Stimulated activated CD4-positive, alpha-beta T cell treated with anti-CD3 and anti-CD28 coated beads, Interleukin-2, amount 100 ng/mL, for 24 hours (primary cell): ENCODE data around the gene HOXA13.

Experiments
- DNase-seq, 2 donors: peaks; one replicate each; pipeline ENCODE4 v3.0.0-alpha.2; 2020

The HOXA13 gene

GRCh38 chr7:27191833-27192545 is 7.9 kb downstream of the HOXA13 start:
- no peak for DNase-seq

DNA sequence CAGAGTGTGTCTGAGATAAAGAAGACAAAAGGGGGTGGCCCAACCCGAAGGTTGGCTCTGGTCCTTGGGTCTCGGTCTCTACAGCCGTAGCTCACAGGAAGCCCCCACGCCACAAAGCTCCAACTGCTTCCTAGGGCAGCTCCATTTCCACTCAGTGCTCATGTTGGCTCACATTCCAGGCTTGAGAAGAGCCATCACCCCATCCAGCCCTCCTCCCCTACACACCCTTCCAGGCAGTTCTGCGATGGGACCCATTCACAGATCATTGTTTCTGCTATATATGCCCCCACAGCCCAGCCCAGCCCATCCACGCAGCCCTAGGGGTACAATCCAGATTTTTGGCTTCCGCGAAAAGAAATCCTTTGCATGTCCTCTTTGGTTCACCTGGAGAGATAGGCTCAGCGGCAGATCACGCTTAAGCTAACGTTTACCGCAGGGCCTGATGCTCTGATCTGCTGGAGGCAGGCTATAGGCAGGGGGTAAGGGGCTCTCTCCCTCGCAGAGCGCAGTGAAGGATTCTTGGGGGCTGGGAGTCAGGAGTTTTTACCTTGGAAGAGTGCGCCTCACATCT is 8.6 kb downstream of the HOXA13 start:
- DNase-seq: no peak

- no peak for DNase-seq
Measured at GRCh38 chr7:27189997-27190748, 9.7 kb downstream of the HOXA13 start.

GRCh38 chr7:27189295-27189996 is 10.4 kb downstream of the HOXA13 start:
- no peak for DNase-seq

DNA sequence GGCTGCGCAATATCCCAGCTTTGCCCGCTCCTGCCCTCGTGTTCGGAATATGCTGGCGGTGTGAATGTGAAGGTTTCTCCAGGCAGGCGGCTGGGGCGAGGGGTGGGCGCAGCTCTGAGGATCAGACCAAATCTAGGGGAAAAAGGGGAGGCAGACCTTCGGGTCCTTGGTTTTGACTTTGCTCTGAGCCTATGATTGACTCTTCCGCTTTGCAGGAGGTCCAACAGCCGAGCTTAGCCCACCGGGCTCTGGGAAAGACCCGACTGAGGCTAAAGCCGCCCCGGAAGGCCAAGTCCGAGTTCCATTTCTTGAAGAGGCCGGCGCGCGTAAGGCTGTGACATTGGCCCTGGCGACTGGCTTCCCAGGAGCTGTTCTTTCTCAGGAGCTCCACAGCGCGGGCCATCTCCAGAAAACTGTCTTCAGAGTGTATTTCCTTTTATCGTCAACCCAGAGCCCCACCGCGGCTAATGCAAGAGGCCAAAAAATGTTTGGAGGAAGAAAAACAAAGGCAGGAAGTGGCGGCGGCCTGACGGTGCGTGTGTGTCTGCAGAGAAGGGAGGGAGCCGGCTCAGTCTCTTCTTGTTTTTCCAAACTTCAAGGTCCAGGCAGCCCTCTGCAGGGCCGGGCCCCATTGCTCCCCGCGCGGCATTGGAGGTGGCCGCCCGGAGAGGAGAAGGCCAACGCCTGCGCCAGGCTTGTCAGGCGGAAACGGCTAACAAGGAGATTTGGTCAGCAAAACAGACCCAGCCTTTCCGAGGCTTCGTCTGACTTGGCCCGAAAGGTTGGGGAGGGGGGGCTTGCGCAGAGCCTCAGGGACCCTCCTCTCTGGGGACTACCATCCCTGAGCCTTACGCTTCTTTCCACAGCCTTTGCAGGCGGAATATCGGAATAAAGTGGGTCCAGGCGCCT is 11.3 kb downstream of the HOXA13 start:
- no peak for DNase-seq

- DNase-seq: no peak
Measured at GRCh38 chr7:27187475-27188385, 12.2 kb downstream of the HOXA13 start.

GRCh38 chr7:27186668-27187474 is 13.0 kb downstream of the HOXA13 start:
- no peak for DNase-seq

- no peak for DNase-seq
Measured at GRCh38 chr7:27185854-27186667, 13.8 kb downstream of the HOXA13 start.

GRCh38 chr7:27185013-27185853 is 14.7 kb downstream of the HOXA13 start, which contains the start of gene HOXA11:
TSS of gene HOXA11 (minus strand) at chr7:27185232. CDS start at chr7:27185144, 88 bp downstream.
- no peak for DNase-seq

DNA sequence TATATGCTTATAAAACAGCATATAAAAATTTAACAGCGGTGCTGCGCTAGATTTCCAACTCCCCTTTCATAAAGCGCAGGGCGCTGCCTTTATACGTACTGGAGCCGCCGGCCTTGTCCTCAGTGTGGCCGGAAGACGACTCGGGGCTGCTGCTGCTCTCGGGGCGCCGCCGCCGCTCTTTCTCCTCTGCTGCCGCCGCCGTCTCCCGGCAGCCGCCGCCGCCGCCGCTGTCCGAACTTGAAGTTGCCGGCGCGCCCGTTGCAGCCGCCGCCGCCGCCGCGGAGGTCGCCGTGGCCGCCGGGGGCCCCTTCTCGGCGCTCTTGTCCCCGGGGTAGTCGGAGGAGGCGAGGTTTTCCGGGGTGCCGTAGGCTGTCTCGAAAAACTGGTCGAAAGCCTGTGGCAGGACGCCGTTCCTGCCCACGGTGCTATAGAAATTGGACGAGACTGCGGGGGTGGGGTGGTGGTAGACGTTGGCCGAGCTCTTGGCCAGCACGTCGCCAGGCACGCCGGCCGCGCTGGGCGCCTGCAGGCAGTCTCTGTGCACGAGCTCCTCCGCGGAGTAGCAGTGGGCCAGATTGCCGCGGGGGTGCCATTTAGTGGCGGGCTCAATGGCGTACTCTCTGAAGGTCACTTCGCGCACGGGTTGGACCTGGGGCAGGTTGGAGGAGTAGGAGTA is 15.4 kb downstream of the HOXA13 start:
- no peak for DNase-seq

GRCh38 chr7:27183682-27184336 is 16.1 kb downstream of the HOXA13 start:
- no peak for DNase-seq

GRCh38 chr7:27182861-27183681 is 16.8 kb downstream of the HOXA13 start:
- no peak for DNase-seq

DNA sequence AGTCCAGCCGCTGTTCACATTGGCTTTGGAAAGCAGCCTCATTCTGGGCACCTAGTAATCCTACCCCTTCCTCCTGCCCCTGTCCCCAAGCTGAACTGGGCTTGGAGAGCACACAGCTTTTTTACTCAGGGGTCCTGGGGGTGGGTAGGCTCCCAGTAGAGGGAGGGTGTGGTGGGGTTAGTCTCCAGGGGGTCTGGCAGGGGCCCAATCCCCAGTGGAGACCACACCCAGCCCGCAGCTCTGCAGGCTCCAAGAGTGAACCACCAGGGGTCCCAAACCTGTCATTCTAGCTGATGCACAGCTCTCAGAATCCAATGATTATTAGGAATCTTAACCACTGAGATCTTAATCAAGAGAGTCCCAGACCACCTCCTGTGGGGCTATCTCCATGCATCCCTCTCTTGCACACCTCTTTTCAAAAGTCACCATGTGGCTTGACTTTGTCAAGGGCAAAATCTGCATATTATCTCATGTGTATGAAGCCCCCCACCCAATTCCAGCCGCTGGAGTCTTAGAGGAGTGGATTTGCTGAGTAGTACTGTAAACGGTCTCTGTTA is 17.5 kb downstream of the HOXA13 start:
- no peak for DNase-seq

GRCh38 chr7:27181795-27182275 is 18.1 kb downstream of the HOXA13 start:
- no peak for DNase-seq
